ENCODE data around the gene SORBS2.

- no peak for TF ChIP-seq CTCF (IDR thresholded peaks at IDR 0.05)
- TF ChIP-seq POLR2A (IDR thresholded peaks at IDR 0.05) = no peak
- TF ChIP-seq EP300 (IDR thresholded peaks at IDR 0.05; ENCODE audit: low read depth) = peak; percentile 32
Observed at GRCh38 chr4:185839194-185839712, 27.3 kb upstream of the SORBS2 start.

Data from transverse colon (tissue), 3 donors.